Measurements from ENCODE around the gene RGS6. TPM values are rescaled to one million over a fixed set of nuclear protein-coding genes. Genes with fewer than 3 reads are reported as not detected.
A peak's percentile ranks its signal among the peaks of the same experiment; 100 is the strongest.

RGS6 gene
- total RNA-seq, 1 experiment from 2014 or later, result not detected

DNA sequence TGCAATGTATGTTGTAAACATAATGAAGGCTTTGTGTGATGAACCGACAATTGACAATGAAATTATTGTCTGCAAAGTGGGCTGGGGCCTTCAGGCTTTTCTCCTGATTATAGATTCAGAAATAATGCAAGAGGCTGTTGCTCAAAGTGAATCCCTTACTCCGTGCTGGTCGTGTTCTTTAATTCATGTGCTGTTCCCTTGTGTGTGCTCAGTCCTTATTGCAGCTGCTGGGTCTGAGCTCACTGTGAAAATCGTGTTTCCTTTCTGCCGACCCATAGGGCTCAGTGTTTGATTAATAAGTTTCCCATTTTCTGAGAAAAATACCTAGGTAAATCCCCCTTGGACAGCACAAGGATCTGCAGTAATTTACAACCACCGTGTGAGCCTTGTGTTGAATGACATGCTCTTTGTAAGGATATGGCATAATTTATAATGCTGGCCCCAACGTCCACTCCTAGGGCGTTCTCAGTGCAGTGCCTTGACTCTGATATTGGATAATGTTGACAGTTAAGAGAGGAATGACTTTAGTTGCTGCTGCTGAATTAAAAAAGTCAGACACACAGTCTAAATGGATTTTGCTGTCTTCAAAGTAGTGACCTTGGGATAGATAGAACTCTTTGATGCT lies 81.6 kb downstream of the RGS6 start:
- no peak for DNase-seq (ENCODE audit: low read depth)

DNA sequence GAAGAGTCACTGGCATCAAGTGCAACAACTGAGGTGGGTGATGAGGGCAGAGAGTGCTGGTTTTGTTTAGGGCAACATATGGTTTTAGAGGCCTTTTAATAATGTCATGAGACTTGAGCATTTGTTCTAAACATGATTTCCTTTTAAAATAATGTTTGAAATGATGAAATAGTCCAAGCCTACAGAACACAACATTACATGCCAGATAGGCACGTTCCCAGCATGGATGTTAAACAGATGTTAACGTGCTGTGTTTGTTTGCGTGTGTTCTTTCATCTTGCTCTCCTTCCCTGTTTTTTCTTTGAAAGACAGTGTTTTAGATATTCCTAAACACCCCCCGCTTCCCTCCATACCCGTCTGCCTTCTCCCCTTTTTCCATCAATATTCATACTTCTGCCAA lies 82.3 kb downstream of the RGS6 start:
- no peak for DNase-seq (ENCODE audit: low read depth)

DNA sequence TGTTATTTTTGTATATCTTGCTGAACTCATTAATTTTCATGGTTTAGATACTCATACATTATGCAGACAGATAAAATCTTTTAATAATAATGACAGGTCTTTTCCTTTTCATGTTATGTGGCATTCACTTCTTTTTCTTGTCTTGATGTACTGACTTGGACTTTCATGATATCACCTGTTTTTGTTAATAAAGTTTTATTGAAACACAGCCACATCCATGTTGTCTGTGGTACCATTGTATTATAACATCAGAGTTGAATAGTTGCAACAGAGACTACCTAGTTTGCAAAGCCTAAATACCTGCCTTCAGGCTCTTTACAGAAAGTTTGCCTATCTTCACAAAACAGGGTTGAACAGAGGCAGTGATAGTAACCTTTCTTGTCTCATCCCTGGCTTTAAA lies 85.1 kb downstream of the RGS6 start:
- no peak for DNase-seq (ENCODE audit: low read depth)

DNA sequence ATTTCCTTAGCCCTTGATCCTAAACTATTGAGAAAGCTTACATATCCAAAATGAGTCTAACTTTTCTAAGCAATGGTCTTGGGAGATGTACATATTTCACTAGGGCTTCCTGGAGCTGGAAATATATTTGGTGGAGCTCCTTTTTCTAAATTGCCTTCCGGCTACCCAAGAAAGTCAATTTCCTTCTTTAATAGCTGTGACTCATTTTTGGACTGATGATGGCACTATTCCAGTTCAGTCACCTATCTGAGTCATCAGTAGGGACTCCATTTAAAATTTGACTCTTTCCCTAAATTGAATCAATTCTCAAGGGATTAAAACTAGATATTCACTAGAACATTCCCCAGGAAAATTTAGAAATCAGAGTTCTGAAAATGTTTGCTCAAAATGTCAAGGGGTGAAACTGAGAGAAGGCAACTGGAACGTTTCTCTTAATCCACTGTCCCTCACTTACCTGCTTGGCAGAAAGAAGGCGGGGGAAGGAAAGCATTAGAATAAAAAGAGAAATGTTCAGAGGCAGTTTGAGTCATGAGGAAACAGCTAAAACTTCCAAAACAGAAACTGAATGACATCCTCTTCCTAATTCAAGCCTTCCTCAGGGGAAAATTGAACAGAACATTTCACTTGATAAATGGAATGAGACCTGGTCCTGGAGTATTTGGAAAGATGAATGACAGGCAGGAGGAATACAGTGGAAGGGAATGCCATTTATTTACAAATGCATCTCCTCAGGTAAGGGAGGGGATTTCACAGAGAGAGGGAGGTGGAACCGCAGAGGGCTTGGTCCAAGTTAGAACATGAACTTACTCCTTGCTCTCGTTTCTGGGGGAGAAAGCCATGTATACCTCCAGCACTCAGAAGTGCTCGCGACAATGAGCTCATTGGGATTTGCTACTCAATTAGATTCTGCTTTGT lies 91.2 kb downstream of the RGS6 start:
- DNase-seq (ENCODE audit: low read depth), result peak; percentile 36

DNA sequence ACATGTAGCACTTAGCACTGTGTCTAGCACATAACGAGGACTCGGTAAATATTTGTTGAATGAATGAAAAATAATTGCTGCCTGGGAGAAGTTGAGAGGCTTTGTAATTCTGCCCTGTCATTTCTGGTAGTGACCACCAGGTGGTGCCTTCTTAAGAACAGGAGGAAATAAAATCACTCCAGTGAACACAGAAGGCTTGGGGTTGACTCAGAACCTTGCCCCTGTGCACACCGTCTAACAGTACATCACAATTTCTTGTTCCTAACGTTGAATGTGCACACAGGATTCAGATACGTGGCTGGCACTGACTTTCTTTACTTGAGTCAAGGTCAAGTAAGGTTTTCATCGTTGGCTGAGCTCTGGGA lies 91.8 kb downstream of the RGS6 start:
- peak; percentile 64 for DNase-seq (ENCODE audit: low read depth)

DNA sequence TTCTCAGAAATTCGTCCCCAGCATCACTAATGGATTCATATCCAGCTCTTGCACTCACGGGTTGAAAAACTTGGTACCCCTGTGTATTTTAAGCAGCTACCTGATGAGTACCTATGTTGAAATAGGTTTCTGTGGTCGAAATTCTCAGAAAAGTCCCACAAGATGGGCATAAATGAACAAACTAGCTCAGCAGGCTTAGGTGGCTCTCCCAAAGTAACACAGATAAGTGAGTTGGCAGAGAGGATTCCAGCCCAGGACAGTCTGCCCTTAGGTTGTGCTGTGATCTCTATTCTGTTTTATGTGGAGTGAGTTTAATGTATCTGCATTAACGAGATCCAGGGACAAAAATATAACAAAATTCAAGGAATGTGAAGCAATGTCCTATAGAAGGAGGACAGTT lies 92.3 kb downstream of the RGS6 start:
- no peak for DNase-seq (ENCODE audit: low read depth)

DNA sequence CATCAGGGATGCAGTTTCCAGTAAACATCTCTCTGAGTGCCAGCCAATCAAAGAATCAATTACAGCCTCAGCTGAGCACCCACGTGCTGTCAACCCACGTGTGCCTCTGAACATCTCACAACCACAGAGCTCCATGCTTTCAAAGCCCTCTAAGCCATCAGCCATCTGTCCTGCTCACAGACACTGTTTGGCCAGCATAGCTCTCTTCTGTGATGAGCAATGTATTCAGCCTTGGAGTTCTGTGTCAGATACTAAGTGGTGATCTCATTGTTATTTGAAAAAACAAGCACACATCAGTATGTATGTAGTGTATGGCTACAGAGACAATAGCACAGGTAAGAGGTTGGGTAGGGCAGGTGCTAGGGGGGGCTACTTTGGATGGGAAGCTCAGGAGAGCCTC lies 94.3 kb downstream of the RGS6 start:
- no peak for DNase-seq (ENCODE audit: low read depth)

DNA sequence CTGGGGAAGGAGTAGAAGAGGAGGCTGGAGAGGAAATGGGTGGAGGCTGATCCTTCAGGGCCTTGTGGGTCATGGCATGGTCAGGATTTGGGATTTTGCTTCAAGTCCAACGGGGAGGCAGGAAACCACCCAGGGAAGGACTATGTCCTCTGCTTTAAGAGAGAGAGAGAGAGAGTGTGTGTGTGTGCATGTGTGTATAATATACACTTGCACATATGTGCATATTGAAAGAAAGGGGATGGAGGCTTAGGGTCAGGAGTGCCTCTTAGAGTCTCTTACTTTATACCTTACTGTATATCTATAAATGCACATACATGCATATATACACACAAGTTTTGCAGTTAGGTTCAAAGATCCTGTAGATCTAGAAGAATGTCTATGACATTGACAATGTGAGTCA lies 94.8 kb downstream of the RGS6 start:
- DNase-seq (ENCODE audit: low read depth), result no peak

DNA sequence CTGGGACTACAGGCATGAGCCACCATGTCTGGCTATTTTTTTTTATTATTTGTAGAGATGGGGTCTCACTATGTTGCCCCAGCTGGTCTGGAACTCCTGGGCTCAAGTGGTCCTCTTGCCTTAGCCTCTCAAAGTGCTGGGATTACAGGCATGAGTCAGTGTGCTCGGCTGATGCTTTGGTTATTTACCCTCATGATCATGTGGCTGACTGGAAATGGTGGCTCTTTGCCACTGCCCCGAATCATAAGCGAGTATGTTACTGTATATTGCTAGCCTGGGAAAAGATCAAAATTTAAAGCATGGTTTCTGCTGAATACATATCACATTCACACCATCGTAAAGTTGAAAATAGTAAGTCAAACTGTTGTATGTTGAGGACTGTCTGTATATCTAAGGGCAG lies 101.1 kb downstream of the RGS6 start:
- peak; percentile 3 for DNase-seq (ENCODE audit: low read depth)

DNA sequence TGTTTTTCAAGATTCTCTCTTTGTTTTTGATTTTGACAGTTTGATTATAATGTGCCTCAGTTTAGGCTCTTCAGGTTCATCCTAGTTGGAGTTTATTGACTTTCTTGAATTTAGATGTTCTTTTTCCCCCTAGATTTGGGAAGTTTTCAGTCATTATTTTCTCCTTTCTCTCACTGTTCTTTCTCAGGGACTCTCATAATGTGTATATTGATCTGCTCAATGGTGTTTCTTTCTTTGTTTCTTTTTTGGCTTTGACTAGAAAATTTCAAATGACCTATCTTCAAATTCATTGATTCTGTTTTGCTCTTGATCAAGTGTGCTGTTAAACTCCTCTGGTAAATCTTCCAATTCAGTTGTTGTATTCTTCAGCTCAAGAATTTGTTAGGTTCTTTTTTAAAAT lies 108.3 kb downstream of the RGS6 start:
- DNase-seq (ENCODE audit: low read depth), result no peak

DNA sequence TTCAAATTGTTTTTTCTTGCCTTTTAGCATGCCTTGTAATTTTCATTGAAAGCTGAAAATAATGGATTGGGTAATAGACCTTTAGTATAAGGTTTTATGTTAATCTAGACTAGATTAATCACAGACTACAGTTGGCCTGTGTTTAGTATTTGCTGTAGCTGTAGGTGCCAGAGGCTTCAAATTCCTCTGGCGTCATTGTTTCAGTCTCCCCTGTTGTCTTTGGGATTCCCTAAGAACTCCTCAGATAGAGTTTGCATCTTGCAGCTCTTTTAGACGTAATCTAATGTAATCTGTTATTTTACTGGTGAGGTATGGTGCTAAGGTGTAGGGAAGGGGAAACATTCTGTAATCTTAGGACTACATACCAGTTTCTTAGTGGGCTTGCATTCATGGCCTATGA lies 113.0 kb downstream of the RGS6 start:
- DNase-seq (ENCODE audit: low read depth), result no peak

DNA sequence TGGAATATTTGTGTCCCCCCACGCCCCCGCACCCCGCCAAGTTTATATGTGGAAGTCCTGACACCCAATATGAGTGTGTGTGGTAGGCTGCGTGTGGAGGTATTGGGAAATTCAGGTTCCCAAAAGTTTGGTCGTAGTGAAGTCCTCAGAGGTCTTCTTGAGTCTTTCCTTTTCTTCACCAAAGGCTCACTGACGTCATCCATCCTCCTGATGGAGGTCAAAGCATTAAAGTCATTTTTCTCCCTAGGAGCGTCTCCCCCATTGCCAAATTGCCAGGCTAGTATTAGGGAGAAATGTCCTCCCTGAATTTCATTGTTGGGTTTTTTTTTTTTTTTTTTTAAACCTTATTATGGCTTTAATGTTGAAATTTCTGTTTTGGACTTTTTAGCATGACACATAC lies 113.7 kb downstream of the RGS6 start:
- no peak for DNase-seq (ENCODE audit: low read depth)

DNA sequence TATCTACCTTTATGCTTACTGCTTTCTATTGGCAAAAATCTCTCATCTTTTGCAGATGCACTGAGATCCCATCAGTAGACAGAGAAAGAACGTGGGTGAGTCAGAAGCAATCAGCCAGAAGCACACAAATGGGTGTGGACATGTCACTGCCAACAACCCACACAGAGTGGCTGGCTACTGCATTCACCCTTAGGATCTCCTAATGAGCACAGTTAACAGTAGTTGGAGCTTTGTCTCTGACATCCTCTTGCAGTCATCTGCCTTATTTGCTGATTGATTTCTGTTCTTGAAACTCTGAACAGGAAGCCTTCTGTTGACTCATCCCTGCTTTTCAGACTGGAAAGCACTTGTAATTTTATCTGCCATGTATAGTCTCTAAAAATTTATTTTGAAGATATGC lies 117.2 kb downstream of the RGS6 start:
- peak; percentile 11 for DNase-seq (ENCODE audit: low read depth)

DNA sequence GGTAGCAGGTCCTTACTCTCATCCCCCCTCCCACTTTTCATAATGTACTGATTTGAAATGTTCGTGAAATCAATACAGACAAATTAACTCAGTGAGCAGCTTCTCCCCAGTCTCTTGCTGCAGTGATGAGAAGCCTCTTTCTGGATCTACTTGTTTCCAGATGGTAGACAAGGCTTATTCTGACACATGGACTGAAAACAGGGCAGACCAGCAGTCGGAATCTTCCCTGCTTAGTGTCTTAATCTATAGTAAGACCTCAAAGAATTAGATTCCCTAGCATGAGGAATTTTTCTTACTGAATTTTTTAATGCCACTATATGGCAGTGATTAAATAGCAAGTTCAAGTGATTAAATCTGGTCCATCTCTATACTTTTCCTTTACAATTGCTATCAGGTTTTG lies 120.1 kb downstream of the RGS6 start:
- DNase-seq (ENCODE audit: low read depth), result no peak

DNA sequence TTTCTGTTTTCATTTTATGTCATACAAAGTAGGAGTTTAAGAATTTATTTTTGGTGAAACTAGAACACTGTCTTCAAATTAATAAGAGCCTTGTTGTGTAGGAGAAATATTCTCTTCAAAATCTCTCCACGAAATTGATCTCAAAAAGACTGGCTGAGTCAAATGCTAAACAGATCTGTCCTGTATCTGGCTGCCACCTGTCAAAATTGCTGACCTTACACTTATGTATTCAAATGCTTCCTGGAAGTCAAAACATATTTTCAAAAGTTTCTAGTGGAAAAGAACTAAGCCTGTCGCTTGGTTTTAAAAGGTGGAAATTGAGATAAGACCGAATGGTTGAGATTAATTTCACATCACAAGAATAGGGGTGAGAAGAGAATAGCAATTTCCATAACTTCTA lies 121.4 kb downstream of the RGS6 start:
- DNase-seq (ENCODE audit: low read depth), result no peak

DNA sequence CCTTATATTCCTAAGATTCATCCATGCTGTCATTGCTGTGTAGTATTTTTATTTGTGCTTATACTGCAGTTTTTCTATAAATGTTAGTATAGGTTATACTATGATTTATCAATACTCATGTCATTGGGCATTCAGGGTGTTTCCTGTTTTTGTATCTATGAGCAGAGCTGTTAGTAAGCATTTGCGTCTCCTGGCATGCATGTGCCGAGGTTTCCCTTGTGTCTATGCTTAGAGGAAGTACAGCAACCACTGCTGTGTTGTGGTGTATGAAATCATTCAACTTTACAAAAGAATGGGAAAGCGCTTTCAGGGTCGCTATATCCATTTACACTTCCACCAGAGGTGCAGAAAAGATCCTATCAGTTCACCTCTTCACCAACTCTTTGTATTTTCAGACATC lies 122.7 kb downstream of the RGS6 start:
- DNase-seq (ENCODE audit: low read depth), result no peak

DNA sequence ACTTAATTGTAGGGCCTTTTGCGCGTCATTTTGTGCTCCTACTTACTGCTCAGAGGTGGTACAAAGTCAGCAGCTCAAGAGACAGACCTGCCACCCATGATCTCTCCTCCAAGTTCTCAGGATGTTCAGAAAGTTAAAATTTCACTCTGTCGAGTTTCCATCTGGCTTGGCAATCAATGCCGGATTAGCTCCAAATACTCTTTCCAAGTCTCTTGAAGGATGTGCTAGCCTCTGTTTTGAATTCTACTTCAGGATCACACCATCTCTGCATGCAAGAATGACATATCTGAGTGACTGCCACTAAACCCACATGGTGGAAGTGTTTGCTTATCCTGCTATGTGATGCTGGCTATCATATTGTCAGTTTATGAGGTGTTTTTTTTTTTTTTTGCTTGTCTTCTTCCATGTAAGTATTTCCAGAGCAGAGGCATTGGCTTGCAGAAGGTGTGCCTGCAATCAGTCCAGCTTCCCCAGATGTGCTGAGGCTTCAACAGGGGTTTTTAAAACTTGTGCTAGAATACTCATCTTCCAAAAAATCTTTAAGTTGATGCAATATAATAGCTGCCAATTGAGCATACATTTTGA lies 125.6 kb downstream of the RGS6 start:
- DNase-seq (ENCODE audit: low read depth), result no peak

DNA sequence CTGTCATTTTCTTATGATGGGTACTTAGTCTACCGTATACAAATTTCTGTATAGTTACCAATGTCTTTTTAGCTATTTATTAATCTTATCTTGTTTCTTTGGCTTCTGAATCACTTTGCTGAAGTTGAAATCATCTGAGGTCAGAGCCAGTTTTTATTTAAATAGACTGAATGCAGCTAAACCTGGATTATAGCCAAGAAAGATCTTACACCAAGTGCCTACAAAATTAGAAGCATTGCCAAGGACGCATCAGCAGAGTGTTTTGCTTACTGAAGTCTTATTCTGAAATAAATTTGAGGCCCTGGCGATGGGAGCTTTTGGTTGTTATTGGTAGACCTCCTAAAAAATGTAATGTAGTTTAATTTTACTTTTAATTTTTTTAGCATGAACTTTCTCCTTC lies 128.2 kb downstream of the RGS6 start:
- no peak for DNase-seq (ENCODE audit: low read depth)

DNA sequence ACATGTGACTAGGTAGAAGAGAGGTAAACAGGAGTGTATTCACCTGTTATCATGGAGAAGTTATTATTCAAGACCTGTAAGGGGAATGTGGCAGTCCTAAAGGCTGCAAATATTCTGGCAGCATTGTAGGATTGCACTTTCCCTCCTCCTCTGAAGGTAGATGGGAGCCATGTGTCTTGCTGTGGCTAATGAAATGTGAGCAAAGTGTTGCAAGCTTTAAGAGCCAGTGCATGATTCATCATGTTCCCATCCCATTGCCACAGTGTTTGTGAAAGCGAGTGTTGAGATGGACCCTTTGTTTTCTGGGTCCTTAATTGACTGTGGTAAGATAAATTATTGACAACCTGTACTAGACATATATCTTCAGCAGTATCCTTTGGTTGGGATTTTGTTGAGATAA lies 128.7 kb downstream of the RGS6 start:
- DNase-seq (ENCODE audit: low read depth), result no peak

DNA sequence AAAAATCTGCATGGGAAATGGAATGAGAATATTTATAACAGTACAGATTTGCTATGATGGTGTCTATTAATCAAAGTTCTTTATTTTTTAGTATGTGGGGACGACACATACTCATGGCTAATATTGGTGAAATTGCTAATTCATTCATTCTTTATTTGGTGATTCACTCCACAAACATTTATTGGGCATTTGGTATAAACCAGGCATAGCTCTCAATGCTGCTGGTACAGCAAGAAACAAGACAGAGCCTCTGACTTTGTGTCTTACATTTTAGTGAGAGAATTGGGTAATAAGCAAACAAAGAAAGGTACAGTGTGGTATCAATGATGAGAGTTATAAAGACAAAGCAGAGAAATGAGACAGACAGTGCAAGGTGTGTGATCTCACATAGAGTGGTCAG lies 129.5 kb downstream of the RGS6 start:
- no peak for DNase-seq (ENCODE audit: low read depth)

DNA sequence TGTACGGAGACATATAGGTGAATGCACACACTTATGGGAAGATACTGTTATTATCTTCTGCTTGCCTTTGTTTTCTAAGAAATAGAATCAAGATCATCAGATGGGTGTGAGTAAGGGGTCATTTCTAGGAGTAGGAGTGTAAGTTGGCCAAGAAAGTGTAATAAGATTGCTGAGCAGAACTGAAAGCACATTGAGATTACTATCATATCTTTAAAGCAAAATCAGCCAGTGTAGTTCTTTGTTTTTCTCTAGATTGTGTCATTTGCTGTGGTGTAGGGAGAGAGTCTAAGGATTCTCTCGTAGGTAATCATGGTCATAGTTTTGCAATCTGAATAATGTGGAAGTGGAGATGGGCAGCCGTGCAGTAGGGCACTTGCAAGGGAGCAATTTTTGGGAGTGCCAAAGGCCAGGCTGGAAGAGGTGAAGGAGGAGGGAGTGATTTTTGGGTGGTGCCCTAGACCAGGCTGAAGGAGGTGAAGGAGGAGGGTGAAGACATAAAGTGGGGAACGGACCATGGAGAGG lies 131.6 kb downstream of the RGS6 start:
- DNase-seq (ENCODE audit: low read depth), result no peak

DNA sequence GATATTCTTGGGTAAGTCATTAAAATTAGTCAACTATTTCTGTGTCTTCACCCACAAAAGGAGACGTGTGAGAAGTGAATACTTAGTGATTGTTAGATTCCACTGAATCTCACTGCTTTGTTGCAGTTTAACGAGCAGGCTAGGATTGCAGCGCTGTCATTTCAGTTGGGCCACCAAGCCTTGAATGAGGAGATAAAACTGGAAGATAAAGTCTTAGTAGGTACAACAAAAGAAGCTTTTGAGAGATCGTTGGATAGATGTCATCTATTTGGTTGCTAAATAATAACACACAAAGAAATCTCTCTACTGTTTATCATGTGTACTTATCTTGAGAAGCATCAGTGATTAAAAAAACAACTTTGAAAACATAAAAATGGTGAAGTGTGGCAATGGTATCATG lies 132.3 kb downstream of the RGS6 start:
- no peak for DNase-seq (ENCODE audit: low read depth)

DNA sequence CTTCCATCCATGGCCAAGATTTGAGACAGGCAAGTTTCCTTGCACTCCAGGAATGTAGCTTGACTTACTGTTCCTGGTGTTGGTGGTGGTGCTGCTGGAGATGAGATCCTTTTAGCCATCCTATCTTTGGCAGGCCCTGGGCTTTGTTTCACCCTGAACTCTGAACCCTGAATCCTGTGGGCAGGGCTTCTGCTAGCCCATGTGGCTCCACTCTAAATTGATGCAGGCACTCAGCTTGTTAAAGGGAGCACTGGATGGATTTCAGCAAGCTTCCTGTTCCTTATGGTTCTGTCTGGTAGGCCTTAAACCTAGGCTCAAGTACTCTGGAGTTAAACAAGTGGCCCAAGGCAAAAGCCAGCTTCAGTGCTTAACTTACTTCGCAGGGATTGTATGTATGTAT lies 138.2 kb downstream of the RGS6 start:
- DNase-seq (ENCODE audit: low read depth), result no peak

Measured in HT1080 (cell line).